Measurements from ENCODE around the gene ZSCAN22. TPM values are rescaled to one million over a fixed set of nuclear protein-coding genes. Genes with fewer than 3 reads are reported as not detected.
"Not testable (repeated sequence)": the region's sequence is repeated elsewhere in the genome, so short reads cannot be mapped to it uniquely, and the experiment has no call there.

ZSCAN22 gene
- total RNA-seq, 1 donor from 2014 or later = 4.2 TPM

DNA sequence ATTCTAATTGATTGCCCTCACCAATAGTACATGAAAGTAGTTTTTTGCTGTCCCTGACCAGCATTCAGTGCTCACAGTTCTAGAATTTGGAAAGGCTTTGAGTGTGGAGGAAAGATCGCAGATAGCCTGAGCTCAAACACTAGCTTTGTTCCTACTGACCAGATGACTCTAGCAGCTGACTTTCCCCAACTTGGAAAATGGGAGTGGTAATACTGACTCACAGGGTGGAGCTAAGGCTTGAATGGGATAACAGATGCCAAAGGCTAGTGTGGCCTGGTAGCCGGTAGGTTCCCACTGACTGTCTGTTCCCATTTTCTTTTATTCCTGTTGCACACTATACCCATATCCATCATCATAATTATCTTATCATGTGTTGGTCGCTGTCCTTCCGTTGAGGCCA is 3.7 kb downstream of the ZSCAN22 start:
- intact Hi-C loops (cut with micrococcal nuclease) = no loop called here
- H3K4me1 Mint-ChIP-seq = peaks cover 5% of the 10 kb centered on the region
- H3K4me3 Mint-ChIP-seq = no peak overlapping the region
- peaks cover 11% of the 10 kb centered on the region for H3K36me3 Mint-ChIP-seq (ENCODE audit: low read depth)
- no peak for DNase-seq
- no peak overlapping the region for H3K27ac Mint-ChIP-seq
- H3K27me3 Mint-ChIP-seq = no peaks in the 10 kb centered on the region
- no peaks in the 10 kb centered on the region for H3K9me3 Mint-ChIP-seq

DNA sequence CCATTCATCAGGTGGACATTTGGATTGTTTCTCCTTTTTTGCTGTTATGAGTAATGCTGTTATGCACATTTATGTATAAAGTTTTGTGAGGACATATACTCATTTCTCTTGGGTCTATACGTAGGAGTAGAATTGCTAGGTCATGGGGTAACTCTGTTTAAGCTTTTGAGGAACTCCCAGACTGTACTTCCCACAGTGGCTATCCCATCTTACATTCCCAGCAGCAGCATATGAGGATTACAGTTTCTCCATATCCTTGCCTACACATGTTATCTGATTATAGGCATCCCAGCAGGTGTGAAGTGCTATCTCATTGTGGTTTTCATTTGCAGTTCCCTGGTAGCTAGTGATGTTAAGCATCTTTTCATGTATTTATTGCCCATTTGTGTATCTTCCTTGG is 5.9 kb downstream of the ZSCAN22 start:
- Mint-ChIP-seq H3K27ac (no peak overlapping the region), H3K9me3 (no peaks in the 10 kb centered on the region), H3K4me3 (no peak overlapping the region), H3K27me3 (no peaks in the 10 kb centered on the region), H3K4me1 (peaks cover 5% of the 10 kb centered on the region), H3K36me3 (ENCODE audit: low read depth) (peaks cover 27% of the 10 kb centered on the region)
- DNase-seq = no peak
- intact Hi-C loops (cut with micrococcal nuclease) = no loop called here

DNA sequence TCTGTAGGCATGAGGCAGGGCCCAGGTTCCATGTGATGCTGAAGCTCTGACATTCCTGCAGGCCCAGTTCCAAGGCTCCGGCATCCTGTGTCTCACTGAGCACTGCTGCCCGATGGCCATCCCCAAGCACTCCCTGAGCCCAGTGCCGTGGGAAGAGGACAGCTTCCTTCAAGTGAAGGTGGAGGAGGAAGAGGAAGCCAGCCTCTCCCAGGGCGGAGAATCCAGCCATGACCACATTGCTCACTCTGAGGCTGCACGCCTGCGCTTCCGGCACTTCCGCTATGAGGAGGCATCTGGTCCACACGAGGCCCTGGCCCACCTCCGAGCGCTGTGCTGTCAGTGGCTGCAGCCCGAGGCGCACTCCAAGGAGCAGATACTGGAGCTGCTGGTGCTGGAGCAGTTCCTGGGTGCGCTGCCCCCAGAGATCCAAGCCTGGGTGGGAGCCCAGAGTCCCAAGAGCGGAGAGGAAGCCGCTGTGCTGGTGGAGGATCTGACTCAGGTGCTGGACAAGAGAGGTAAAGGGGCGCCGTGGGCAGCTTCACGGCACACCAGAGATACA is 8.0 kb downstream of the ZSCAN22 start:
- H3K9me3 Mint-ChIP-seq = peaks cover 2% of the 10 kb centered on the region
- H3K27me3 Mint-ChIP-seq = no peaks in the 10 kb centered on the region
- H3K27ac Mint-ChIP-seq = no peak overlapping the region
- H3K4me3 Mint-ChIP-seq = no peak overlapping the region
- intact Hi-C loops (cut with micrococcal nuclease) = no loop called here
- DNase-seq = no peak
- H3K36me3 Mint-ChIP-seq (ENCODE audit: low read depth) = peaks cover 47% of the 10 kb centered on the region
- no peaks in the 10 kb centered on the region for H3K4me1 Mint-ChIP-seq

DNA sequence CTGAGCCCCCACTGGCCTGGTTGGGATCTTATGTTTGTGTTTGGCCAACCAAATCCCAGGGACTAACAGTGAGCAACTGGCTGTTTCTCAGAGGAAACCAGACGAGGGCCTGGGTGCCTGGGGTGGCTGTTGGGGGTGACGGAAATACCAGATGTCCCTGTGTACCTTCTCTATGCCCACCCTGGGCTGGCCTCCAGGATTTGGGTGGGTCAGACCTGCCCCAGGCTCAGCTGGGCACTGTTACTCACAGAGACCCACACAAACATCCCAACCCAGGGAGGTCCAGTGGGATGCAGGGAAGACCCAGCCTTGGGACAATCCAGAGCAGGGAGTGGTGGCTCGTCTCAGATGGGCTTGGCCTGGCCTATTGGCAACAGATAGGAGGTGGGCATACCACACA is 8.8 kb downstream of the ZSCAN22 start:
- no peak overlapping the region for H3K27ac Mint-ChIP-seq
- no peaks in the 10 kb centered on the region for H3K4me1 Mint-ChIP-seq
- intact Hi-C loops (cut with micrococcal nuclease) = no loop called here
- DNase-seq = no peak
- H3K27me3 Mint-ChIP-seq = no peaks in the 10 kb centered on the region
- peaks cover 6% of the 10 kb centered on the region for H3K9me3 Mint-ChIP-seq
- H3K4me3 Mint-ChIP-seq = no peak overlapping the region
- peaks cover 53% of the 10 kb centered on the region for H3K36me3 Mint-ChIP-seq (ENCODE audit: low read depth)

DNA sequence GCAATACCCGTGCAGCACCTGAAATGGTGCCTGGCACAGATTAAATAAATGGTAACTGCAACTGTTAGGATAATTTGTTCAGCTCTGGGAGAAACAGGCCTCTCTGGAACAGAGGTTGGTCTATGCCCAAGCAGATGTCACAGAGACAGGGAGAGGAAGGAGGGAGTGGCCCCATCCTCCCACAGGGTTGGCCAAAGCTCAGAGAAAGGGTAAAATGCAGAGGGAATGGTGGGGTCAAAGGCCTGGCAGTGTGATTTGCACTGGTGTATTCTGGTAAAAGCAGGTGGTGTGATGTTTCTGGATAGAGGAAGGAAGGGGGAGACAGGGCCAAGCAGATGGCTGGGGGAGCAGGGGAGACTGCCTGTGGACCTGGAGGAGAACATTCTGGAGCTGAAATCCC is 9.4 kb downstream of the ZSCAN22 start:
- no peak overlapping the region for H3K27ac Mint-ChIP-seq
- peaks cover 58% of the 10 kb centered on the region for H3K36me3 Mint-ChIP-seq (ENCODE audit: low read depth)
- H3K27me3 Mint-ChIP-seq = no peaks in the 10 kb centered on the region
- peaks cover 7% of the 10 kb centered on the region for H3K9me3 Mint-ChIP-seq
- intact Hi-C loops (cut with micrococcal nuclease) = no loop called here
- H3K4me3 Mint-ChIP-seq = no peak overlapping the region
- no peaks in the 10 kb centered on the region for H3K4me1 Mint-ChIP-seq
- no peak for DNase-seq

DNA sequence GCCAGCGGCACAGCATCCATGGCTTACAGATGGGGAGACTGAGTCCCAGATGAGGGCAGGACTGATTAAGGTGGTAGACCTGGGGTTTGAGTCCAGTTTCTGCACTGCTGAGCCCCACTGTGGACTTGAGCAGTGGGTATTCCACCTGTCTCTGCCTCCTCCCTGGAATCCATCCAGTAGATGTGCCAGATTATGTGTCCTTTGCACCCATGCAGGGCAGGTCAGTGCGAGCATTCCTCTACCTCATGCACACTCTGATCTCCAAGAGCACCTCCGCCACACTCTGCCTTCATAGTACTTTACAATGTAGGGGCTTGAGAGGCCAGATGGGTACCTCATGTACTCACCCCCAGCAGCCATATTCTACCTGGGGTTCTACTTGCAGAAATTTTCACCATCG is 10.0 kb downstream of the ZSCAN22 start:
- Mint-ChIP-seq H3K9me3 (peaks cover 9% of the 10 kb centered on the region), H3K36me3 (ENCODE audit: low read depth) (peaks cover 62% of the 10 kb centered on the region)

DNA sequence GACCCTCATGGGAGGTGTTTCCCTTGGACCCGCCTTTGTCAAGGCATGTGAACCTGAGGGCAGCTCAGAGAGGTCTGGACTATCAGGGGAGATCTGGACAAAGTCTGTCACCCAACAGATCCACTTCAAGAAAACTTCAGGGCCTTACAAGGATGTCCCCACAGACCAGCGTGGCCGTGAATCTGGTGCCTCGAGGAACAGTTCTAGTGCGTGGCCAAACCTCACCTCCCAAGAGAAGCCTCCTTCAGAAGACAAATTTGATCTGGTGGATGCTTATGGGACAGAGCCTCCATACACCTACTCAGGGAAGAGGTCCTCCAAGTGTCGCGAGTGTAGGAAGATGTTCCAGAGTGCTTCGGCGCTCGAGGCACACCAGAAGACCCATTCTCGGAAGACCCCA is 11.5 kb downstream of the ZSCAN22 start:
- Mint-ChIP-seq H3K9me3 (peaks cover 9% of the 10 kb centered on the region), H3K36me3 (ENCODE audit: low read depth) (peaks cover 64% of the 10 kb centered on the region), H3K27me3 (no peaks in the 10 kb centered on the region), H3K4me1 (no peaks in the 10 kb centered on the region), H3K27ac (no peak overlapping the region), H3K4me3 (no peak overlapping the region)
- intact Hi-C loops (cut with micrococcal nuclease) = no loop called here
- no peak for DNase-seq

More for the DNA sequence above, 10.0 kb downstream of the ZSCAN22 start:
- Mint-ChIP-seq H3K27me3 (no peaks in the 10 kb centered on the region), H3K27ac (no peak overlapping the region), H3K4me3 (no peak overlapping the region), H3K4me1 (no peaks in the 10 kb centered on the region)
- DNase-seq = no peak
- intact Hi-C loops (cut with micrococcal nuclease) = no loop called here

DNA sequence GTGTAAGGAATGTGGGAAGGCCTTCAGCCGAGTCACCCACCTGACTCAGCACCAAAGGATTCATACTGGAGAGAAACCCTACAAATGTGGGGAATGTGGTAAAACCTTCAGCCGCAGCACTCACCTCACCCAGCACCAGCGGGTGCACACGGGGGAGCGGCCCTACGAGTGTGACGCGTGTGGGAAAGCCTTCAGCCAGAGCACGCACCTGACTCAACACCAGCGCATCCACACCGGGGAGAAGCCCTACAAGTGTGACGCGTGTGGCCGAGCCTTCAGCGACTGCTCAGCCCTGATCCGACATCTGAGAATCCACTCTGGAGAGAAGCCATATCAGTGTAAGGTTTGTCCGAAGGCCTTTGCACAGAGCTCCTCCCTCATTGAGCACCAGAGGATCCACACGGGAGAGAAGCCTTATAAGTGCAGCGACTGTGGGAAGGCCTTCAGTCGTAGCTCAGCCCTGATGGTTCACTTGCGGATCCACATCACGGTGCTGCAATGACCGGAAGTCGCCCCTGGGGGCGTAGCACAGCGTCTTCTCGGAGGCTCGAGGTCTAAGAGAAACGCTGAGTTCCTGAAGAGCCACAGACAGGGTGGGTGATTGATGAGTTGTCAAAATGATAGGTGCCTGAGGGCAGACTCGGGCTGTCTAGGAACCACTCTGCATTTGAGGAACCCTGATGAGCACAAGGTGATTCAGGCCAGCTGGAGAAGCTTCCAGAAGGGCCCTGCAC is 12.2 kb downstream of the ZSCAN22 start:
- Mint-ChIP-seq H3K4me3 (no peak overlapping the region), H3K27ac (no peak overlapping the region), H3K4me1 (no peaks in the 10 kb centered on the region), H3K9me3 (peaks cover 9% of the 10 kb centered on the region), H3K27me3 (no peaks in the 10 kb centered on the region), H3K36me3 (ENCODE audit: low read depth) (peaks cover 64% of the 10 kb centered on the region)
- DNase-seq = no peak
- intact Hi-C loops (cut with micrococcal nuclease) = no loop called here

DNA sequence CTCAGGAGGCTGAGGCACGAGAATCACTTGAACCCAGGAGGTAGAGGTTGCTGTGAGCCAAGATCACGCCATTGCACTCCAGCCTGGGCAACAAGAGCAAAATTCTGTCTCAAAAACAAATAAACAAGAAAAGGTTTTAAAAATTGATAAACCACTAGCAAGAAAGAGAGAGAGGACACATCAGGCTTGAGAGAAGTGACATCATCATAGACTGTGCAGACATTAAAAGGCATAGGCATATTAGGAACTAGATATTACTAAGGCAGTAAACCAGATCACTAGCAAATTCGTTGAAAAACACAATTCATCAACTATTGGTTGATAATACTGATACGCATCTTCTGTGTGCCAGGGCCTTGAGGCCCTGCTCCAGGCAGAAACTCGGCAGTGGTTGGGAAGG is 18.8 kb downstream of the ZSCAN22 start:
- H3K4me1 Mint-ChIP-seq = peaks cover 16% of the 10 kb centered on the region
- H3K27ac Mint-ChIP-seq = peak overlapping the region; percentile 21
- peaks cover 23% of the 10 kb centered on the region for H3K36me3 Mint-ChIP-seq (ENCODE audit: low read depth)
- no peak for DNase-seq
- H3K4me3 Mint-ChIP-seq = peak overlapping the region; percentile 98
- peaks cover 3% of the 10 kb centered on the region for H3K9me3 Mint-ChIP-seq
- intact Hi-C loops (cut with micrococcal nuclease) = no loop called here
- H3K27me3 Mint-ChIP-seq = no peaks in the 10 kb centered on the region

DNA sequence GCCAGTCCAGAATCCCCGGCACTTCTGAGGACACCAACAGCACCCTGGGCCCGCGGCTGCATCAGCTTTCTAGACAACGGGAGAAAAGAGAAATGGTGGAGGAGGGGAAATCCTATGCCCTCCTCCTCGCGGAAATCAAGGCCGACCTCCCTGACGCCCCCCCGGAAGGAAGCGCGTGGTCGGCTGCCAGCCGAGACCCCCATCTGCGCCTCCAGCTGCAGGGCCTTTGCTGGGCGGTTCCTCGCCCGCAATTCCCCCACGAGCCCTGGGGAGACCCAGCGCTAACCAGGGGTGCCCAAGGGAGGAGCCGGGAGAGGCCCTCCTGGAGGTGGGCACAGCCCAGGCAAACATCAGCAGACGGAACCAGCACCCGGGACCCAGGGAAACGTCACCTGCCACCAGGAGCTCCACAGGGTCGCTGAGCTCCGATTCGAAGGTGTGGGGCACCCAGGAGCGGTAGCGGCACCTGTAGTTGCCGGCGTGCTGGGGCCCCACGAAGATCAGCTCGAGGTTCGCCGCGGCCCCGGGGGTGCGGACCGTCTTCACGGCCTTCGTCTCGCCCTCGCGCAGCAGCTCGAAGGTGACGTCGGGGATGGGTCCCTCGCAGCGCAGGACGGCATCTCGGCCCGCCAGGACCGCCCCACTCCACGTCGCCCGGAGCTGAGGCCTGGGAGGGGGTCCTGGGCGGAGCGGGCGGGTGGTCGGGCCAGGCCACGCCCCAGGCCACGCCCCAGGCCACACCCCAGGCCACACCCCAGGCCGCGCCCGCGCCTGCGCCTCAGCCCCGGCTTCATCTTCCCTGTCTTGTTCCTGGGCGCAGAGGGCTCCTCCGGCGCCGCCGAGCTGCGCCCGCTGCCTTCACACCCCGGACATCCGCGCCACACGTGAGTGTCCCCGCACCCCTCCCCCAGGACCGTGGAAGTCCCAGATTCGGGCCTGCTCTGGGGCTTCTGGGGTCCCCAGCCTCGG is 20.5 kb downstream of the ZSCAN22 start:
- H3K4me3 Mint-ChIP-seq = peak overlapping the region; percentile 98
- peaks cover 16% of the 10 kb centered on the region for H3K4me1 Mint-ChIP-seq
- peak overlapping the region; percentile 86 for H3K27ac Mint-ChIP-seq
- peaks cover 11% of the 10 kb centered on the region for H3K36me3 Mint-ChIP-seq (ENCODE audit: low read depth)
- no peaks in the 10 kb centered on the region for H3K27me3 Mint-ChIP-seq
- no peaks in the 10 kb centered on the region for H3K9me3 Mint-ChIP-seq
- intact Hi-C loops (cut with micrococcal nuclease) = loop anchor here (1.0 kb wide), 2 partner anchors 15 to 20 kb away; partner anchors contain the start of gene ZNF497
- DNase-seq = peak; percentile 91

DNA sequence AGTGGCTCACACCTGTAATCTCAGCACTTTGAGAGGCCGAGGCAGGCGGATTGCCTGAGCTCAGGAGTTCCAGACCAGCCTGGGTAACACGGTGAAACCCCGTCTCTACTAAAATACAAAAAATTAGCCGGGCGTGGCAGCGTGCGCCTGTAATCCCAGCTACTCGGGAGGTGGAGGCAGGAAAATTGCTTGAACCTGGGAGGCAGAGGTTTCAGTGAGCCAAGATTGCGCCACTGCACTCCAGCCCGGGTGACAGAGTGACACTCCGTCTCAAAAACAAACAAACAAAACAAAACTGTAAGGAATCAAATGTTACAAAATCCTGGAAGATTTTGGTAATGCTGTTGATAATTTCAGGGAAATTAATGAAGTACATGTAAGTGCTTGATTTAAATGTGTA is 21.3 kb downstream of the ZSCAN22 start:
- intact Hi-C loops (cut with micrococcal nuclease) = loop anchor here (2.0 kb wide), 1 partner anchor 33 kb away; the partner anchor contains the start of gene ZNF837
- Mint-ChIP-seq H3K4me1 (peaks cover 16% of the 10 kb centered on the region), H3K36me3 (ENCODE audit: low read depth) (peaks cover 10% of the 10 kb centered on the region), H3K27ac (peak overlapping the region; percentile 86), H3K4me3 (peak overlapping the region; percentile 98)
- not testable (repeated sequence) for H3K27me3 Mint-ChIP-seq, H3K9me3 Mint-ChIP-seq, DNase-seq

DNA sequence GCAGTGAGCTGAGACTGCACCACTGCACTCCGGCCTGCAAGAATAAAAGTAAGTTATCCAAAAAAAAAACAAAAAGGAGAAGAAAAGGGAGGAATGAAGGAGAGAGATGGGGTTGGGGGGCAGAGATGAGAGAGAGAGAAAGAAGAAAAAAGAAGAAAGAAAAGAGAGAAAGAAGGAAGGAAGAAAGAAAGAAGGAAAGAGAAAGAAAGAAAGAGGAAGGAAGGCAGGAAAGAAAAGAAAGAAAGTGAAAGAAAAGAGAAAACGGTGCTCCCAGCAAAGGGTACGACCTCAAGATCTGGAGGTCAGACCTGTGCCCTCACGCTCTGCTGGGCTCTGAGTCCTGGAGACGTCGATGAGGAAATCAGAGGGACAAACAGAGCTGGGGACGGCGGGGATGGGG is 22.8 kb downstream of the ZSCAN22 start:
- no peak overlapping the region for H3K27ac Mint-ChIP-seq
- intact Hi-C loops (cut with micrococcal nuclease) = loop anchor here (2.0 kb wide), 1 partner anchor 31 kb away; the partner anchor contains the start of gene ZNF837
- no peak for DNase-seq
- no peaks in the 10 kb centered on the region for H3K27me3 Mint-ChIP-seq
- peak overlapping the region; percentile 46 for H3K4me3 Mint-ChIP-seq
- H3K9me3 Mint-ChIP-seq = no peaks in the 10 kb centered on the region
- peaks cover 10% of the 10 kb centered on the region for H3K36me3 Mint-ChIP-seq (ENCODE audit: low read depth)
- peaks cover 16% of the 10 kb centered on the region for H3K4me1 Mint-ChIP-seq

DNA sequence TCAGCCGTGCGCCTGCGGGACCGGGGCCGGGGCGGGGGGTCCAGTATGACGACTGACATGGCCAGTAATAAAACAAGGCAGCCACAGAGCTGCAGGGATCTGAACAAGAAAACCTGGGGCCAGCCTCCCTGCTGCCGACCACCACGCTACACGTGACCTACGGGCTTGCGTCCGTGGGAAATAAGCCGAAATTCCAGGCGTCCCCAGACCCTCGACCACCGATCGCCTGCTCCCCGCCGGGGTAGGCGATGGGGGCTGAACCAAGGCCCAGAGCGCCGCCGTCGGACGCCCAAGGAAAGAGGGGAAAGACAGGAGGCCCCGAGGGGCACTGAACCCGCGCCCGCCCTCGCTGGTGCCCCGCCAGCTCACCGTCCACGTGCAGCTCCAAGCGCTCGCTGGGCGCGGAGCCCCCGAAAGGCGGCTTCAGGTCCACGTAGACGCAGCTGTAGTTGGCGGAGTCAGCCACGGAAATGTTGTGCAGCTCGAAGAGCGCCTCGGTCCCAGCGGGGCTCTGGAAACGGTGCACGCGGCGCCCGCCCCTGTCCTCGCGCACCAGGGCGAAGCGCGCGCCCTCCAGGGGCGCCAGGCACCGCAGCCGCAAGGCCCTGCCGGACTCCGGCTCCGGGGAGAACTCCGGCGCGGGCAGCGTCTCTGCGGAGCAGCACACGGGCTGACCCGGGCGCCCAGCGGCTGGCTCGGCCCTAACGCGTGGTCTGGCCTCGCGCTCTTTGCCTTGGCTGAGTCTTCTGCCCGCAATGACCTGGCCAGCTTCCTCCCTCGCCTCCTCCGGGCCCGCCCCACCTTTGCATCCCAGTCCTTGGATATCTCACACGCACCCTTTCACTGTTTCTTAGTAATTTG is 23.4 kb downstream of the ZSCAN22 start:
- peaks cover 10% of the 10 kb centered on the region for H3K36me3 Mint-ChIP-seq (ENCODE audit: low read depth)
- H3K4me3 Mint-ChIP-seq = no peak overlapping the region
- H3K4me1 Mint-ChIP-seq = peaks cover 18% of the 10 kb centered on the region
- intact Hi-C loops (cut with micrococcal nuclease) = no loop called here
- no peak overlapping the region for H3K27ac Mint-ChIP-seq
- no peaks in the 10 kb centered on the region for H3K9me3 Mint-ChIP-seq
- no peaks in the 10 kb centered on the region for H3K27me3 Mint-ChIP-seq
- no peak for DNase-seq

Data from activated CD4-positive, alpha-beta T cell treated with anti-CD3 and anti-CD28 coated beads, Interleukin-2, amount 10 ng/mL, durations not matched to agents 24 days and 14 days (primary cell).